ENCODE measurements around the gene CD52. TPM values are rescaled to one million over a fixed set of nuclear protein-coding genes. Genes with fewer than 3 reads are reported as not detected.

Gene CD52
- total and polyA plus RNA-seq, 10 donors = 206 to 3,726 (median 316) TPM

- no peaks in the 10 kb centered on the region for H3K9me3 ChIP-seq
- no peaks in the 10 kb centered on the region for H3K27me3 ChIP-seq (replicated peaks in 1 of 7)
- no peak overlapping the region for H3K27ac ChIP-seq
- peaks cover 1 to 50% (median 11%) of the 10 kb centered on the region in 6 donors for H3K4me1 ChIP-seq
- H3K36me3 ChIP-seq = peaks cover 0 to 37% (median 4%) of the 10 kb centered on the region in 6 donors
- H3K4me3 ChIP-seq = no peak overlapping the region
- peak; percentile 61 for DNase-seq
- TF ChIP-seq POLR2A (IDR thresholded peaks at IDR 0.05) = no peak
- TF ChIP-seq CTCF (IDR thresholded peaks at IDR 0.05 in 8 of 11, conservative IDR thresholded peaks at IDR 0.05 in 3 of 11) = no peak
- TF ChIP-seq POLR2AphosphoS5 (IDR thresholded peaks at IDR 0.05) = no peak
- WGBS, 5 donors = 84 to 95% (median 91%) methylated on average over 6 to 11 of the region's 11 CpGs
- intact Hi-C loops (cut with DNase I; ENCODE audit: low total_unique reads) = no loop called here
These were observed 17.0 kb upstream of the CD52 start for GRCh38 chr1:26300578-26301275.

- DNase-seq = no peak
- intact Hi-C loops (cut with DNase I; ENCODE audit: low total_unique reads) = no loop called here
- TF ChIP-seq CTCF (IDR thresholded peaks at IDR 0.05 in 8 of 11, conservative IDR thresholded peaks at IDR 0.05 in 3 of 11) = no peak
- TF ChIP-seq POLR2A (IDR thresholded peaks at IDR 0.05) = no peak
- TF ChIP-seq POLR2AphosphoS5 (IDR thresholded peaks at IDR 0.05) = no peak
- Histone ChIP-seq H3K9me3 (no peaks in the 10 kb centered on the region), H3K4me1 (peaks cover 7 to 66% (median 30%) of the 10 kb centered on the region in 6 donors), H3K4me3 (no peak overlapping the region), H3K27me3 (replicated peaks in 1 of 7) (no peaks in the 10 kb centered on the region), H3K36me3 (peaks cover 0 to 16% (median 0%) of the 10 kb centered on the region in 6 donors), H3K27ac (no peak overlapping the region)
- WGBS, 5 donors = 77 to 82% (median 78%) methylated on average over 8 of the region's 8 CpGs
These were observed 14.9 kb upstream of the CD52 start for GRCh38 chr1:26302733-26303405.

GRCh38 chr1:26305667-26306289 lies 12.0 kb upstream of the CD52 start:
- 15 to 21% (median 16%) methylated on average over 8 of the region's 8 CpGs for WGBS, 5 donors
- Histone ChIP-seq H3K27ac (peak overlapping the region; percentile 9 to 92 (median 82)), H3K4me1 (peaks cover 7 to 56% (median 30%) of the 10 kb centered on the region in 6 donors), H3K9me3 (no peaks in the 10 kb centered on the region), H3K4me3 (peak overlapping the region; percentile 59 to 98 (median 84)), H3K36me3 (peaks cover 0 to 12% (median 0%) of the 10 kb centered on the region in 6 donors), H3K27me3 (replicated peaks in 1 of 7) (no peaks in the 10 kb centered on the region)
- intact Hi-C loops (cut with DNase I; ENCODE audit: low total_unique reads) = no loop called here
- DNase-seq = no peak
- TF ChIP-seq POLR2A (IDR thresholded peaks at IDR 0.05) (no peak), CTCF (IDR thresholded peaks at IDR 0.05 in 8 of 11, conservative IDR thresholded peaks at IDR 0.05 in 3 of 11) (no peak), POLR2AphosphoS5 (IDR thresholded peaks at IDR 0.05) (no peak)

Data from spleen (tissue), 11 donors.